ENCODE results near the gene MIPOL1. TPM values are rescaled to one million over a fixed set of nuclear protein-coding genes. Genes with fewer than 3 reads are reported as not detected.
"Not testable (repeated sequence)": the region's sequence is repeated elsewhere in the genome, so short reads cannot be mapped to it uniquely, and the experiment has no call there.

MIPOL1 gene
- total RNA-seq, 6 experiments from 2014 or later, result 3.0 to 5.7 (median 4.0) TPM

DNA sequence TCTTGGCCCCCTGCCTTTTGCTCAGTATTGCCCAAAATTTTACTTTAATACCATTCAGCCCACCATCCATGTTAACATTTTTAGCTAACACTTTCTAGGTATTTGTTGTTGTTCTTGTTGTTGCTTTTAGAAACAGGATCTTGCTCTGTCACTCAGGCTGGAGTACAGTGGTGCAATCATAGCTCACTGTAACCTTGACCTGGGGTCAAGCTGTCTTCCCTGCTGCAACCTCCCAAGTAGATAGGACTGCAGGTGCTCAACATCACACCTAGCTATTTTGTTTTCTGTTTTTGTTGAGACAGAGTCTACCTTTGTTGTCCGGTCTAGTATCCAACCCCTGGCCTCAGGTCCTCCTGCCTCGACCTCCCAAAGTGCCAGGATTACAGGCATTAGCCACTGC, 4.0 kb downstream of the MIPOL1 start:
- TF ChIP-seq POLR2A (IDR thresholded peaks at IDR 0.05), result no peak
- TF ChIP-seq CTCF (IDR thresholded peaks at IDR 0.05), result no peak
- Histone ChIP-seq H3K27ac (no peak overlapping the region), H3K4me3 (no peak overlapping the region), H3K27me3 (no peaks in the 10 kb centered on the region), H3K36me3 (no peaks in the 10 kb centered on the region), H3K4me1 (peaks cover 0 to 4% (median 2%) of the 10 kb centered on the region in 4 donors), H3K9me3 (no peaks in the 10 kb centered on the region)
- WGBS (ENCODE audit: insufficient coverage, low coverage, low lambda C conversion rate, missing lambda C conversion rate), result 100% methylated on average over 2 of the region's 2 CpGs
- intact Hi-C loops (cut with DNase I), result no loop called here
- DNase-seq (no peak), ATAC-seq (no peak)

- no peaks in the 10 kb centered on the region for H3K36me3 ChIP-seq
- H3K9me3 ChIP-seq, result no peaks in the 10 kb centered on the region
- TF ChIP-seq CTCF (IDR thresholded peaks at IDR 0.05) (no peak), POLR2A (IDR thresholded peaks at IDR 0.05) (no peak)
- H3K4me3 ChIP-seq, result no peak overlapping the region
- no peak for DNase-seq
- no peak overlapping the region for H3K27ac ChIP-seq
- H3K27me3 ChIP-seq, result no peaks in the 10 kb centered on the region
- WGBS (ENCODE audit: insufficient coverage, low coverage, low lambda C conversion rate, missing lambda C conversion rate), result 100% methylated on average over 2 of the region's 2 CpGs
- intact Hi-C loops (cut with DNase I), result no loop called here
- ATAC-seq, result no peak
- peaks cover 0 to 4% (median 2%) of the 10 kb centered on the region in 4 donors for H3K4me1 ChIP-seq
Observed at GRCh38 chr14:37202265-37202664, 4.5 kb downstream of the MIPOL1 start.

DNA sequence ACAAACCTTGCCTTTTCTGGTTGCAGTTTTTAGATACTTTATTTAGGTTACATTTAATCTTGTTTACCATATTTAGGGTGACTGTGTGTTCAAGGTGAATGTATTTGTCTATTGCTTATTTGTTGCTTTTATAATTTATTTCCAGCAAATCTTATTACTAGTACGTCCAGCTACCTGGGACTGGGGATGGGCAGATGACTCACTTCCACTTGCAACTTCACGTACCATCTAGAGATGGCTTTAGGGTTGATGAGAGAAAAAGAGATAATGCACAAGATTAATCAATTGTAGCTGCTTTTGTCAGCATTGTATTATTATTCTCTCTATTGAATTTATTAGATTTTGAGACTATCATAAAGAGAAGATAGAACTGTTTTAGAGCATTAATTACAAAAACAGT, 5.1 kb downstream of the MIPOL1 start:
- intact Hi-C loops (cut with DNase I), result no loop called here
- WGBS (ENCODE audit: insufficient coverage, low coverage, low lambda C conversion rate, missing lambda C conversion rate), result 86% methylated on average over 2 of the region's 2 CpGs

DNA sequence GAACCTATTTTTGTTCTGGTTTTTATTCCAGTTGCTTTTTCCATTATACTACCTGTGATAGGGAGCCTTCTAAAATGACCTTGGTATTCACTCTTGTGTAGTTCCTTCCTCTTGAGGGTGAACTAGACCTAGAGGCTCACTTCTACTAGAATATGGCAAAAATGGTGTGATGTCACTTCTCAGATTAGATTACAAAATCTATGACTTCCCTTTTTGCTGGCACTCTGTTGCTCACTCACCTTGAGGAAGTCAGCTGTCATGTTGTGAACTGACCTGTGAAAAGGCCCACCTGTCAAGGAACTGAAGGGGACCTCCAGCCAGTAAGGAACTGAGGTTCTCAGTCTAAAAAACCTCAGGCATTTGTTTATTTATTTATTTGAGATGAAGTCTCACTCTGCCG, 5.7 kb downstream of the MIPOL1 start:
- TF ChIP-seq CTCF (IDR thresholded peaks at IDR 0.05) (no peak), POLR2A (IDR thresholded peaks at IDR 0.05) (no peak)
- Histone ChIP-seq H3K36me3 (no peaks in the 10 kb centered on the region), H3K4me1 (peaks cover 0 to 4% (median 2%) of the 10 kb centered on the region in 4 donors), H3K4me3 (no peak overlapping the region), H3K27ac (no peak overlapping the region), H3K9me3 (no peaks in the 10 kb centered on the region), H3K27me3 (no peaks in the 10 kb centered on the region)
- intact Hi-C loops (cut with DNase I), result no loop called here
- WGBS (ENCODE audit: insufficient coverage, low coverage, low lambda C conversion rate, missing lambda C conversion rate), result no CpG with 5 or more reads among the region's 1 CpG
- no peak for ATAC-seq
- DNase-seq, result no peak

More for the DNA sequence above, 5.1 kb downstream of the MIPOL1 start:
- no peak for ATAC-seq
- H3K4me1 ChIP-seq, result peaks cover 0 to 4% (median 2%) of the 10 kb centered on the region in 4 donors
- DNase-seq, result no peak
- TF ChIP-seq CTCF (IDR thresholded peaks at IDR 0.05) (no peak), POLR2A (IDR thresholded peaks at IDR 0.05) (no peak)
- no peaks in the 10 kb centered on the region for H3K9me3 ChIP-seq
- H3K4me3 ChIP-seq, result no peak overlapping the region
- H3K27me3 ChIP-seq, result no peaks in the 10 kb centered on the region
- H3K27ac ChIP-seq, result no peak overlapping the region
- no peaks in the 10 kb centered on the region for H3K36me3 ChIP-seq

- H3K36me3 ChIP-seq; DNase-seq; H3K4me3 ChIP-seq; ATAC-seq; H3K4me1 ChIP-seq; H3K27me3 ChIP-seq; H3K9me3 ChIP-seq; intact Hi-C loops (cut with DNase I); H3K27ac ChIP-seq: not testable (repeated sequence)
- WGBS (ENCODE audit: insufficient coverage, low coverage, low lambda C conversion rate, missing lambda C conversion rate), result 92% methylated on average over 5 of the region's 7 CpGs
Observed at GRCh38 chr14:37205623-37206605, 8.2 kb downstream of the MIPOL1 start.

GRCh38 chr14:37209617-37210016, 11.9 kb downstream of the MIPOL1 start:
- H3K4me3 ChIP-seq; H3K9me3 ChIP-seq; H3K4me1 ChIP-seq; DNase-seq; H3K27me3 ChIP-seq; intact Hi-C loops (cut with DNase I); ATAC-seq; H3K36me3 ChIP-seq; H3K27ac ChIP-seq: not testable (repeated sequence)
- WGBS (ENCODE audit: insufficient coverage, low coverage, low lambda C conversion rate, missing lambda C conversion rate), result 83% methylated on average over 2 of the region's 2 CpGs
